Adrenal gland (tissue), 5 donors: ENCODE measurements around the gene RMI2.

Experiments
- CTCF ChIP-seq, 6 experiments: fragments of 450-650 bp in 4 of 6; fragments of 200-600 bp in 2 of 6; sonication (generic) in 1 of 6; IDR thresholded peaks; 1 replicate in 5 of 6; 2 replicates in 1 of 6; pipeline versions ENCODE4 v1.5.1 to v1.8.0; 2016 to 2021; ENCODE audit warnings: antibody characterized with exemption in 6 of 6, mild to moderate bottlenecking in 2 of 6, moderate library complexity in 1 of 6
- POLR2A ChIP-seq, 2 donors: fragments of 450-650 bp; IDR thresholded peaks; one replicate each; pipeline ENCODE4 v1.6.1; 2017; ENCODE audit warnings: antibody characterized with exemption in 2 of 2, mild to moderate bottlenecking in 2 of 2, moderate library complexity in 1 of 2
- donor health status: DM: no; HTN: no; CAD: no.

GRCh38 chr16:11313493-11314308, 31.6 kb upstream of the RMI2 start:
- TF ChIP-seq CTCF (IDR thresholded peaks at IDR 0.05) (no peak), POLR2A (IDR thresholded peaks at IDR 0.05) (no peak)
